ENCODE results near the gene SHFL.

Gene SHFL

GRCh38 chr19:10085641-10086590, at the start of gene SHFL:
Gene SHFL (plus strand): TSS chr19:10086317. CDS start chr19:10086428, 111 bp downstream.
- DNase-seq (ENCODE audit: low spot score), result peak; percentile 93

- DNase-seq (ENCODE audit: low spot score), result no peak
These were observed 49.5 kb upstream of the SHFL start for GRCh38 chr19:10036601-10037071.

GRCh38 chr19:10037367-10037766, 48.8 kb upstream of the SHFL start:
- no peak for DNase-seq (ENCODE audit: low spot score)

- DNase-seq (ENCODE audit: low spot score), result no peak
These were observed 48.3 kb upstream of the SHFL start for GRCh38 chr19:10037809-10038208.

- no peak for DNase-seq (ENCODE audit: low spot score)
These were observed 42.7 kb upstream of the SHFL start for GRCh38 chr19:10043286-10043927.

GRCh38 chr19:10044390-10044789, 41.7 kb upstream of the SHFL start:
- DNase-seq (ENCODE audit: low spot score), result no peak

GRCh38 chr19:10045371-10045770, 40.7 kb upstream of the SHFL start:
- no peak for DNase-seq (ENCODE audit: low spot score)

GRCh38 chr19:10049626-10050025, 36.5 kb upstream of the SHFL start:
- no peak for DNase-seq (ENCODE audit: low spot score)

GRCh38 chr19:10052602-10053360, 33.3 kb upstream of the SHFL start:
- no peak for DNase-seq (ENCODE audit: low spot score)

- peak; percentile 27 for DNase-seq (ENCODE audit: low spot score)
These were observed 24.3 kb upstream of the SHFL start for GRCh38 chr19:10061717-10062310.

GRCh38 chr19:10068205-10068604, 17.9 kb upstream of the SHFL start:
- no peak for DNase-seq (ENCODE audit: low spot score)

GRCh38 chr19:10069046-10069445, 17.1 kb upstream of the SHFL start:
- DNase-seq (ENCODE audit: low spot score), result peak; percentile 36

- no peak for DNase-seq (ENCODE audit: low spot score)
These were observed 15.2 kb upstream of the SHFL start for GRCh38 chr19:10070730-10071446.

GRCh38 chr19:10074153-10074552, 12.0 kb upstream of the SHFL start:
- no peak for DNase-seq (ENCODE audit: low spot score)

GRCh38 chr19:10076535-10076934, 9.6 kb upstream of the SHFL start:
- DNase-seq (ENCODE audit: low spot score), result no peak

- no peak for DNase-seq (ENCODE audit: low spot score)
These were observed 7.8 kb upstream of the SHFL start for GRCh38 chr19:10078329-10078728.

- DNase-seq (ENCODE audit: low spot score), result no peak
These were observed 7.1 kb upstream of the SHFL start for GRCh38 chr19:10079031-10079453.

GRCh38 chr19:10083911-10084310, 2.2 kb upstream of the SHFL start:
- DNase-seq (ENCODE audit: low spot score), result no peak

- no peak for DNase-seq (ENCODE audit: low spot score)
These were observed 1.3 kb upstream of the SHFL start for GRCh38 chr19:10084803-10085202.

- DNase-seq (ENCODE audit: low spot score), result no peak
These were observed 575 bp downstream of the SHFL start for GRCh38 chr19:10086591-10087192.
